ENCODE measurements around the gene MBD4.
"Not testable (repeated sequence)": the region's sequence is repeated elsewhere in the genome, so short reads cannot be mapped to it uniquely, and the experiment has no call there.

Gene MBD4

GRCh38 chr3:129413238-129413637, 26.5 kb downstream of the MBD4 start:
- DNase-seq (ENCODE audit: insufficient read length, low spot score); FAIRE-seq: not testable (repeated sequence)

GRCh38 chr3:129412542-129413198, 27.1 kb downstream of the MBD4 start:
- DNase-seq (ENCODE audit: insufficient read length, low spot score) (no peak), FAIRE-seq (no peak)

DNA sequence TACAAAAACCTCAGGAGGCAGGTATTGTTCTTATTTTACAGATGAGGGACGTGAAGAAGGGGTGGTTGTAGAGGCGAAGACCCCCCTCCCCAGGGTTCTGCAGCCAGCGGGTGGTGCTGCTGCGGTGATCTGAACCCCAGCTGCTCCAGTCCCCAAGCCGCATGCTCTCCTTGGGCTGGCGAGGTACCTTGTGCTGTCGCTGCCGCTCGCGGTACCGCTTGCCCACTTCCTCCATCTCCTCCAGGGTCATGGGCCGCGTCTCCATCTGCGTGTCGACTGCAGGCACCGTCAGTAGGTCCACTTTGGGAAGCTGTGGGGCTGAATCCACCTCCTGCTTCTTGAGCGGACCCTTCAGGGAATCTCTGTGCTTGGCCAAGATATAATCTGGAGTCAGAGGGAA, 28.8 kb downstream of the MBD4 start:
- DNase-seq (ENCODE audit: insufficient read length, low spot score) (no peak), FAIRE-seq (no peak)

- FAIRE-seq (no peak), DNase-seq (ENCODE audit: insufficient read length, low spot score) (no peak)
Observed at GRCh38 chr3:129409541-129409940, 30.2 kb downstream of the MBD4 start.

DNA sequence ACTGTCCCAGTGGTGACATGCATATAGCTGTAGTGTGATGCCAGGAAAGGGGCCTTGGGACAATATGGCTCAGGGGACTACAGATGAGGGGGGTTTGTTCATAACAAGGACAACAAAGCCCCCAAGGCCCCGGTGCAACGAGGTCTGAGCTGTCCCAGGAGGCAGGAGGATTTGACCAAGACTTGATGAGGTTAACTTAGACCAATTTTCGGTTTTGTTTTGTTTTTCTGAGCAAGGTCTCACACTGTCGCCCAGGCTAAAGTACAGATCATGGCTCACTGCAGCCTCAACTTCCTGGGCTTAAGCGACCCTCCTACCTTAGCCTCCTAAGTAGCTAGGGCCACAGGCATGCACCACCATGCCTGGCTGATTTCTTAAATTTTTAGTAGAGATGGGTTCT, 35.1 kb downstream of the MBD4 start:
- FAIRE-seq = peak; percentile 64
- peak; percentile 26 for DNase-seq (ENCODE audit: insufficient read length, low spot score)

DNA sequence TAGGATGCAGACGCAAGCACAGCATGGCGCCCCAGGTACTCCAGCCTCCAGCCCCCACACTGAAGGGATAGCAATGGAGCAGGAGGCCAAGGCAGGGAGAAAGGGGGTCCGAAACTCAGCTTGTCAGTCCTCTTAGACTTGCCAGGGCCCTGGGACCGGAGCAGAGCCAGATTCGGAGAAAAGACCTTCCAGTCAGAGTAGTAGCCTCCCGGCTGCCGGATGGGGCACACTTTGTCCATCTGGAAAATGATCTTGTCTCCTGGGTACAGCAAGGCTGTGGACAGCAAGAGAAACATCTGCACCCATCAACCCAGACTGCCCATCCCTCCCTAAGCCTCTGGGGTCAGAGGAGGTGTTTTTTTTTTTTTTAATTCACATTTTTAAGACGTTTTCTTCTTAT, 35.6 kb downstream of the MBD4 start:
- no peak for FAIRE-seq
- DNase-seq (ENCODE audit: insufficient read length, low spot score) = no peak

GRCh38 chr3:129403450-129403849, 36.3 kb downstream of the MBD4 start:
- DNase-seq (ENCODE audit: insufficient read length, low spot score) (no peak), FAIRE-seq (no peak)

DNA sequence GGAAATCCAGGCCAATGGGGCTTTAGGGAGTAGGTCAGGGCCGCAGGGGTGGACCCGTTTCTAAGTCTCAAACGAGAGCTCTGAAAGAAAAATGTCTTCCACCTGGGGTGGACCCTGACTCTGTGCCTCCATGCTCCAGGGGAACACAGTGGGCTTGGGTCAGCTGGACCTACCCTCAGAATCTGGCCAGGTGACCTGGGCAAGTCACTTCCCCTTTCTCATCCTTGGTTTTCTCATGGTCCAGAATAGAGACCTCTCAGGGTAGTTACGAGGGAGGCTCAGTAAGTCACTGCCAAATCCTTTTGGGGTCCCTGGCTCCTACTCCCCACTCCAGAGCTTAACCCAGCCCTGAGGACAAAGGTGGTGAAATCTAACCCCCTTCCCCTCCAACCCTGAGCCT, 37.1 kb downstream of the MBD4 start:
- DNase-seq (ENCODE audit: insufficient read length, low spot score) = no peak
- no peak for FAIRE-seq

- no peak for FAIRE-seq
- DNase-seq (ENCODE audit: insufficient read length, low spot score) = no peak
Observed at GRCh38 chr3:129402210-129402609, 37.5 kb downstream of the MBD4 start.

- FAIRE-seq = no peak
Observed at GRCh38 chr3:129399895-129400357, 39.8 kb downstream of the MBD4 start.

DNA sequence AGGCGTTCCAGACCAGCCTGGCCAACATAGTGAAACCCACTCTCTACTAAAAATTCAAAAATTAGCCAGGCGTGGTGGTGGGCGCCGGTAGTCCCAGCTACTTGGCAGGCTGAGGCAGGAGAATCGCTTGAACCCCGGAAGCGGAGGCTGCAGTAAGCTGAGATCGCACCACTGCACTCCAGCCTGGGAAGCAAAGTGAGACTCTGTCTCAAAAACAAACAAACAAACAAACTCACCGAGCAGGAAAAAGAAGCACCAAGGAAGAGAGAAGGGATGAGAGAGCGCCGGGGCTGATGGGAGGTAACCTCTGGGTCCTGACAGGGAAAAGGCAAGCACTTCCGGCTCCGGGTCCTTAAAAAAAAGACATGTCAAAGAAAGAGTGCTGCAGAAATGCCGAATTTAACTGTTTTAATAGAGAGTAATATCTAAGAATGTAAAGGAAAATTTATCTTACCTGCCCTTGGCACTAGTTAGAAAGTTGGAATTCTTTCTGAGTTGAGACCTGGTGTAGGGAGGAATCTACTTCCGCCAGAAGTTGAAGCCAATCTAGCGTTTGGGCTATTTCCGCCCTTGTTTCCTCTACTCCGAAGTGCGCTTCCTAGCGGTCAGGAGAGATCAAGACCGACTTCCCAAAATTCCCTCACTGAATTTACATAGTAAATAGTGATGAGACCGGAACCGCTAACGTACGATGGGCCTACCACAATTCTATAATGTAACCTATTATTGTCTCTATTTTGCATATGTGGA, 40.4 kb downstream of the MBD4 start:
- peak; percentile 89 for FAIRE-seq
- peak; percentile 76 for DNase-seq (ENCODE audit: insufficient read length, low spot score)

More at GRCh38 chr3:129399895-129400357, 39.8 kb downstream of the MBD4 start:
- no peak for DNase-seq (ENCODE audit: insufficient read length, low spot score)

- no peak for DNase-seq (ENCODE audit: insufficient read length, low spot score)
- no peak for FAIRE-seq
Observed at GRCh38 chr3:129398803-129399144, 41.0 kb downstream of the MBD4 start.

GRCh38 chr3:129393760-129394564, 45.8 kb downstream of the MBD4 start:
- not testable (repeated sequence) for FAIRE-seq; DNase-seq (ENCODE audit: insufficient read length, low spot score)

DNA sequence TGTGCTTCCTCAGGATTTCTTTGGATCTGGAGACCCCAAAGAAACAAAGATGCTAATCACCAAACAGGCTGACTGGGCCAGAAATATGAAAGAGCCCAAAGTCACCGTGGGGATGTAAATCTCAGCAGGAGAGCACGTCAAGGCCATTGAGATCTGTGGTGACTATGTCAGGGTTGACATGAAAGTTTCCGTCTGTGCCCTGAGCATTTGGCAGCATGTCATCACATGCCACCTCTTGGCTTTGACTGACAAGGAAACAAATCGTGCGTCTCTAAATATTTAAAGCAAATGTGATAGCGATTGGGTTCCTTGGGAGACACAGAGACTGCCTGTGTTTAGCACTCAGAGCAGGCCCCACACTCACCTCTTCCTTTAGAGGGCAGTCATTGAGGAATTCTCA, 46.5 kb downstream of the MBD4 start:
- no peak for DNase-seq (ENCODE audit: insufficient read length, low spot score)

GRCh38 chr3:129392106-129392887, 47.5 kb downstream of the MBD4 start:
- FAIRE-seq = not testable (repeated sequence)

More for the DNA sequence above, 46.5 kb downstream of the MBD4 start:
- no peak for FAIRE-seq

GRCh38 chr3:129391583-129391982, 48.2 kb downstream of the MBD4 start:
- FAIRE-seq; DNase-seq (ENCODE audit: insufficient read length, low spot score): not testable (repeated sequence)

More at GRCh38 chr3:129392106-129392887, 47.5 kb downstream of the MBD4 start:
- not testable (repeated sequence) for DNase-seq (ENCODE audit: insufficient read length, low spot score)

GRCh38 chr3:129389572-129389937, 50.2 kb downstream of the MBD4 start:
- FAIRE-seq = no peak

GRCh38 chr3:129388791-129389571, 50.8 kb downstream of the MBD4 start:
- FAIRE-seq; DNase-seq (ENCODE audit: insufficient read length, low spot score): not testable (repeated sequence)

More at GRCh38 chr3:129389572-129389937, 50.2 kb downstream of the MBD4 start:
- DNase-seq (ENCODE audit: insufficient read length, low spot score) = no peak

- no peak for FAIRE-seq
- no peak for DNase-seq (ENCODE audit: insufficient read length, low spot score)
Observed at GRCh38 chr3:129387487-129387886, 52.3 kb downstream of the MBD4 start.

DNA sequence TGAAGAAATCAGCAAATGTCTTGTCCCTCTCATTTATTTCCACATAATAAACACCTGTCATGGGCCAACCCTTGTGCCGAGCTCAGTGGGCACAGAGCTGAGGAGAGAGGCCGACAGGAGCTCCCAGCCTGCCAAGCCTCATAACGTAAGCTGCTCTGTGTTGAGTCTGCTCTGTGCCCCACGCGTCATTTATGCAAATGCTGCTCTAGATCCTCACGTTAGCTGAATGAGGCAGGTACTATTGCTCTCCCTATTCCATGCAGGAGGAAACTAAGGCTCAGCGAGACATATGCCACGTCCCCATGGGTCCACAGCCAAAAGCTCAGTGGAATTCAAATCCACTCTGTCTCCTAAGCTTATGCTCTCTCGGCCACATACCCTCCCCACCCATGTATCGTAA, 52.8 kb downstream of the MBD4 start:
- FAIRE-seq (no peak), DNase-seq (ENCODE audit: insufficient read length, low spot score) (no peak)

Measured in GM19239 (cell line).